AG04450 (cell line): ENCODE results near the gene PTGIS. TPM values are rescaled to one million over a fixed set of nuclear protein-coding genes. Genes with fewer than 3 reads are reported as not detected.
A peak's percentile ranks its signal among the peaks of the same experiment; 100 is the strongest.
"Not testable (repeated sequence)": the region's sequence is repeated elsewhere in the genome, so short reads cannot be mapped to it uniquely, and the experiment has no call there.

ENCODE experiments used
- CTCF ChIA-PET: fragments of 300-600, 350-600 bp; formaldehyde crosslinking; extraction: SDS; loops from one replicate; lab custom pipeline; 2022; ENCODE audit warnings: antibody characterized with exemption, inconsistent platforms; lab: Charles Lee
- POLR2A ChIA-PET: fragments of 350-600 bp; formaldehyde crosslinking; extraction: SDS; loops from one replicate; lab custom pipeline; 2021; ENCODE audit warnings: antibody characterized with exemption, inconsistent platforms; lab: Yijun Ruan, JAX
- DNase-seq: peaks from one replicate; pipeline ENCODE4 v3.0.0-alpha.2; 2011; ENCODE audit warnings: low read depth, low spot score
- H3K27ac ChIP-seq: one replicate; pipeline ENCODE4 v1.5.1; 2012; ENCODE audit warnings: low read depth, low read length, control low read depth
- H3K27me3 ChIP-seq: one replicate; pipeline ENCODE4 v1.6.0; 2012; ENCODE audit warnings: low read length; ENCODE audit not compliant: control insufficient read depth, insufficient read depth
- H3K4me3 ChIP-seq: 2 replicates; pipeline ENCODE4 v1.5.1; 2011; ENCODE audit warnings: mild to moderate bottlenecking, low read depth, low read length, control low read depth
- H3K9me3 ChIP-seq: 2 replicates; pipeline ENCODE4 v1.5.1; 2012; ENCODE audit warnings: low read length; ENCODE audit not compliant: control insufficient read depth, insufficient read depth
- CTCF ChIP-seq: IDR thresholded peaks from 2 replicates; pipeline ENCODE4 v1.5.1; 2011; ENCODE audit warnings: low read depth, low read length, control low read depth, inconsistent platforms
- polyA plus RNA-seq: library from polyadenylated mRNA; depleted of rRNA; stranded (reverse); fragments of >200 nt; gene quantifications from 2 replicates; pipeline ENCODE4 v1.2.3, GENCODE V29; 2011

PTGIS gene
- polyA plus RNA-seq, 1 experiment: 8.1 TPM

- DNase-seq: no peak
Observed at GRCh38 chr20:49568278-49569151, 578 bp upstream of the PTGIS start.

DNA sequence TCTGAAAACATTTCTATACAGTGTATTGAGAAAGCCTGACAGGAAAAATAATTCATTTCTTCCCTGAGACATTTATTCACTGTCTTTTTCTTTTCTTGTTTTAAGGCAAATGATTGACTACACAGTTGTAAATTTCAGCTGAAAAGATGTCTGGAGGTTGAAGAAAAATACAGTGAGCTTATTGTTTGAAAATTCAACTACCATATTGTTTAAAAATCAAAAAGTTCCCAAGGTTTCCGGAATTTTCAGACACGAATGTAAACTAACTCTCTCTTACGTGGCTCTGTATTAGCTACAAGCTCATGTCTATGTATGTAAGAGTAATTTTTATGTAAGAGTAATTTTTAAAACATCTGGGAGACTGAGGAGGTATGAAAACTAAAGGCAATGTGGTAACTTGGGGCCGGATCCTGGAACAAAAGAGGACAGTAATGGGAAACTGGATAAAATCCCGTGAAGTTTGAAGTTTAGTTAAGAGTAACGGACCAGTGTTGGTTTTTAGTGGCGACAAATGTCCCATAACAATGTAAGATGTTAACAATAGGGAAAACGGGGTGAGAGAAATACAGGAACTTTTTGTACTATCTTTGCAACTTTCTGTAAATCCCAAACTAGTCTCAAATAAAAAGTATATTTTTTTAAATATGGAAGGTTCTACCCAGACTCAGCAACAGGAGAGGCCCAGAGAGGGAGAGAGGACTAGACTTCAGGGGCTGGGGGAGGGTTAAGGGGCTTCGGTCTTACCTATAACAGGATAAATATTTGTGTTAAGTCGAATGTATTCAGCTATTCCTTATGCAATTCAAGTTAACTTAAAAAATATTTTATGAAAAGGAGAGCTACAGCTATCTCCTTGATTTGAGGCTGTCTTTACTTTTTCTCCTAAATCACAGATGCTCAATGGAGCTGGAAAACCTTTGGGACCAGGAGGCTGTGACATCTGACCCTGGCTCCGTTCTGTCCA, 1.3 kb downstream of the PTGIS start:
- H3K9me3 ChIP-seq: no peaks in the 10 kb centered on the region; the same call in 1 of the 2 replicates

More at GRCh38 chr20:49568278-49569151, 578 bp upstream of the PTGIS start:
- POLR2A ChIA-PET: no interaction called here
- CTCF ChIA-PET: interaction anchor here (1.2 to 1.4 kb wide), 2 partner anchors 27 to 278 kb away, joined by 7 to 8 read pairs; no protein-coding TSS in a partner anchor
- peaks cover 13% of the 10 kb centered on the region for H3K27me3 ChIP-seq
- peak overlapping the region; percentile 7; the same call in 1 of the 2 replicates for H3K4me3 ChIP-seq
- TF ChIP-seq CTCF: no peak
- H3K27ac ChIP-seq: no peak overlapping the region
- H3K9me3 ChIP-seq: no peaks in the 10 kb centered on the region

DNA sequence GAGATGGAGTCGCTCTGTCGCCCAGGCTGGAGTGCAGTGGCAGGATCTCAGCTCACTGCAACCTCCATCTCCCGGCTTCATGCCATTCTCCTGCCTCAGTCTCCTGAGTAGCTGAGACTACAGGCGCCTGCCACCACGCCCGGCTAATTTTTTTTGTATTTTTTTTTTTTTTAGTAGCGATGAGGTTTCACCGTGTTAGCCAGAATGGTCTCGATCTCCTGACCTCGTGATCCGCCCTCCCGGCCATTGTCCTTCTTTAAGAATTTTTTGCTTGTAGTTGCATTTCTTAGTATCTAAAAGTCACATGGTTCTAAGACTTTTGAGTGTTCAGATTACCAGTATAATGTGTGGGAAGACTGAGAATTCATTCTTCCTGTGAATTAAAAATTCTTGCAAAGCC, 2.9 kb downstream of the PTGIS start:
- CTCF ChIA-PET, H3K4me3 ChIP-seq, POLR2A ChIA-PET, H3K9me3 ChIP-seq, DNase-seq, H3K27ac ChIP-seq: not testable (repeated sequence)
- peaks cover 11% of the 10 kb centered on the region for H3K27me3 ChIP-seq

More for the DNA sequence above, 1.3 kb downstream of the PTGIS start:
- peaks cover 13% of the 10 kb centered on the region for H3K27me3 ChIP-seq
- TF ChIP-seq CTCF: no peak
- H3K4me3 ChIP-seq: peak overlapping the region; percentile 59
- CTCF ChIA-PET: interaction anchor here (1.0 to 1.3 kb wide), 2 partner anchors 9 to 42 kb away, joined by 3 read pairs; no protein-coding TSS in a partner anchor
- H3K27ac ChIP-seq: no peak overlapping the region
- no peak for DNase-seq
- POLR2A ChIA-PET: no interaction called here

DNA sequence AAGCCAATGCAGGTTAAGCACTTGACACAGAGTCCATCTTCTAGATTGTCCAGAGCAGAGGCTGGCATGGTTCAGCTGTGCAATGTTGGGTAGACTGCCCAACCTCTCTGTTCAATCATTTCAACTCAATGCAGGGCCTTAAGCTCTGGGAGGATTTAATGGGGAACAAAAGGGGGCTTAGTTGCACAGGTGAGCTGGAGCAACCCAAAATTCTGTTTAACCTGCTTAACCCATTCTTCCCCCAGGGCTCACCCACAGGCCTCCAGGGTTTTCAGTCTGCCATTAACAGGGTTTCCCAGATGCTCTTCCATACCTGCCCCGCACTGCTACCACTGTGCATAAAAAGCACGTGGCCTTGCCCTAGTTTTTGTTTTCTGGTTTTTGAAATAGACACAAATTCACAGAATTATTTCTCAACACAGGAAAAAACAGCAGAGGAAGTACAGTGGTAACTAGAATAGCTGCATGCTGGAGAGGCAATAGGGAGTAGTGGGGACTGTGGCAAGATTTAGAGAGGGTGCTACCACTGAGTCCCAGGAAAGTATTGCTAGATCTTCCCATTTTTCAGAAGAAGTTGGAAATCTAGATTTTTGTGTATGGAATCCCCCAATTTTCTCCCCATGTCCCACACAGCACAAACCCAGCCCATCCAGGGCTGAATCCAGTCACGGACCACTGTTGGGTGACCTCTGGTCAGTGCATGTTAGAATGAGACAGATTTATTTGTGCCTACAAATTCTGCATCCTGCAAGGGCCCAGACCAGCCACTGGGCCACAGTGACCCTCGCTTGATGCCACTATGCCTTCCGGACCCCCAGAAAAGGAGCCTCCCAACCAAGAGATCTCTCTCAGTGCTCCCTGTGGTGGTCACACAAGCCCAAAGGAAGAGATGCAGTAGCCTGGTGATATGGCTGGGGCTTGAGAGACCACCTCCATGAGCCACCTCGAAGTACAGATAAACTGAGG, 4.6 kb downstream of the PTGIS start:
- ChIA-PET POLR2A (no interaction called here), CTCF (no interaction called here)
- H3K27me3 ChIP-seq: peaks cover 6% of the 10 kb centered on the region
- no peak overlapping the region for H3K27ac ChIP-seq
- no peak overlapping the region for H3K4me3 ChIP-seq
- H3K9me3 ChIP-seq: no peaks in the 10 kb centered on the region; the same call in 1 of the 2 replicates
- TF ChIP-seq CTCF: no peak
- DNase-seq: no peak
